Stomach (tissue), 9 donors: Measurements from ENCODE around the gene P3H4. TPM values are rescaled to one million over a fixed set of nuclear protein-coding genes. Genes with fewer than 3 reads are reported as not detected.

Experiments used
- DNase-seq, 2 donors: peaks; one replicate each; pipeline versions ENCODE4 v3.0.0 to v3.0.0-alpha.2; 2013 to 2019
- H3K27ac ChIP-seq, 5 donors: fragments of 200-600 bp in 4 of 5; sonication (generic) in 4 of 5; one replicate each; pipeline ENCODE4 v1.5.1; 2013 to 2019; ENCODE audit warnings: mild to moderate bottlenecking in 1 of 5, moderate library complexity in 1 of 5
- H3K27me3 ChIP-seq, 3 donors: fragments of 200-600 bp; sonication (generic); one replicate each; pipeline ENCODE4 v1.5.1; 2017 to 2019; ENCODE audit warnings: mixed run types in 1 of 3
- H3K36me3 ChIP-seq, 4 donors: fragments of 200-600 bp; sonication (generic); 1 replicate in 3 of 4; 2 replicates in 1 of 4; pipeline ENCODE4 v1.5.1; 2016 to 2019
- H3K4me1 ChIP-seq, 4 donors: fragments of 200-600 bp; sonication (generic); one replicate each; pipeline ENCODE4 v1.5.1; 2016 to 2019
- H3K4me3 ChIP-seq, 4 donors: fragments of 200-600 bp; sonication (generic) in 3 of 4; one replicate each; pipeline ENCODE4 v1.5.1; 2016 to 2019; ENCODE audit warnings: mild to moderate bottlenecking in 1 of 4
- H3K9me3 ChIP-seq, 4 donors: fragments of 200-600 bp; sonication (generic); one replicate each; pipeline ENCODE4 v1.5.1; 2016 to 2019
- CTCF ChIP-seq, 7 experiments: fragments of 450-650 bp in 4 of 7; fragments of 200-600 bp in 3 of 7; sonication (generic) in 3 of 7; IDR thresholded peaks; one replicate each; pipeline ENCODE4 v1.5.1; 2016 to 2019; ENCODE audit warnings: antibody characterized with exemption in 7 of 7, control low read depth in 2 of 7, mild to moderate bottlenecking in 1 of 7
- EP300 ChIP-seq: sonication (generic); formaldehyde crosslinking; IDR thresholded peaks from one replicate; pipeline ENCODE4 v1.6.1; 2017; ENCODE audit warnings: antibody characterized with exemption
- POLR2A ChIP-seq, 4 donors: fragments of 450-650 bp; IDR thresholded peaks; one replicate each; pipeline ENCODE4 v1.6.1; 2016; ENCODE audit warnings: antibody characterized with exemption in 4 of 4, control low read depth in 2 of 4, mild to moderate bottlenecking in 1 of 4, moderate library complexity in 1 of 4
- POLR2AphosphoS5 ChIP-seq, 3 donors: sonication (generic); formaldehyde crosslinking; IDR thresholded peaks; one replicate each; pipeline ENCODE4 v1.6.1; 2016; ENCODE audit warnings: antibody characterized with exemption in 3 of 3
- WGBS, 5 donors: extraction: QIAGEN DNeasy Blood & Tissue Kit in 3 of 5; methylation state at CpG; one replicate each; pipeline versions ENCODE4 v1.1.5 to v1.1.7; 2013 to 2018; 5-methylcytosine and 5-hydroxymethylcytosine counted together
- intact Hi-C: fragments of 100-400 bp; cut with DNase I; formaldehyde crosslinking; loops from one replicate; pipeline ENCODE4 v1.15.1; 2023; ENCODE audit warnings: low total_unique reads
- polyA plus RNA-seq, 3 donors: library from polyadenylated mRNA; stranded (reverse); fragments of 200-250 nt; gene quantifications; one replicate each; pipeline ENCODE4 v1.2.3, GENCODE V29; 2013
- total RNA-seq, 5 donors: library from RNA; depleted of rRNA; stranded (reverse); fragments of >200 nt; gene quantifications; one replicate each; pipeline versions ENCODE4 v1.1.0 to v1.2.3, GENCODE V29; 2014 to 2016
- donor health status: healthy with polysubstance abuse.
- donor health status: Bipolar disorder and iron deficiency.
- donor health status: healthy.

Gene P3H4
- total and polyA plus RNA-seq, 8 donors: 4.0 to 64.6 (median 7.6) TPM

DNA sequence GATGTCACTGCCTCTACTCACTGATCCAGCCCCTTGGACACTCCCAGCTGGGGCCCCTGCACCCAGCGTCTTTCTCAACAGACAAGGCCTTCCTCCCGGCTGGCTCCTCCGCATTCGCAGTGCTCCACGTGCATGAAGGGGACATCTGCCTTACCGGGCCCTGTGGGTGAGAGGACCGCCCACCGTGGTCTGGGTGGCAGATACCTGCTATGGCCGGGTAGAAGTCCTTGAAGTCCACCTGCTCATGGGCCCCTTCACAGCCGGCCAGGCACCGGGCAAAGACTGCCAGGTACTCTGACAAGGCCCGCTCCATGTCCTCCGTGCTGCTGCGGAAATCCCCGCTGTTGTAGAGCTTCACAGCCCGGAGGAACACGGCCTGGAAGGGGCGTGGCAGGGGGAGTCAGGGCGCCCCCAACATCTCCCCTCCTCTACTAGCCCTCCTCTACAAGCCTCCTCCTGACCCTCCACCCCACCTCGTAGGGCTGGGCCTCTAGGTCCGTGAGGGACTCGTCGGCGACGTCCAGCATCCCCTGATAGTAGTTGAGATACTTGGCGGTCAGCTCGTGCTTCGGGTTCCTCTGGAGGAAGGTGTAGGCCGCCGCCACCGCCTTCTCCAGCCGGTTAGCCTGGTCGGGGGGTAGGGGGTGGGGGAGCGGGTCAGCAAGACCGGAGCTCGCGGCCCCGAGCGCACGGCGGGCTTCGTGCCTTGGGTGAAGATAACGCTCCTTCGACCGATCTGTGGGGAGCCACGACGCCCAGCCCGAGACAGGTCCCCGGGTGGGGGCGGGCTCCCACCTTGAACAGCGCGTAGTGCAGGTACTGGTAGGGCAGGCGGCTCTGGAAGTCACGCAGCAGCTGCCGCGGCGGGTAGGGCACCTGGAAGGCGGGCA lies 845 bp downstream of the P3H4 start:
- no peak for TF ChIP-seq POLR2AphosphoS5 (IDR thresholded peaks at IDR 0.05)
- 26 to 82% (median 32%) methylated on average over 11 to 58 of the region's 58 CpGs for WGBS, 5 donors
- peak in 1 of 2 donors; percentile 30 for DNase-seq
- H3K9me3 ChIP-seq: no peaks in the 10 kb centered on the region
- intact Hi-C loops: no loop called here
- H3K36me3 ChIP-seq: peaks cover 0 to 21% (median 5%) of the 10 kb centered on the region in 4 donors
- peaks cover 0 to 12% (median 0%) of the 10 kb centered on the region in 3 donors for H3K27me3 ChIP-seq
- H3K4me3 ChIP-seq: peak overlapping the region; percentile 65 to 74 (median 69)
- H3K4me1 ChIP-seq: peaks cover 27 to 50% (median 44%) of the 10 kb centered on the region in 4 donors
- peak overlapping the region; percentile 58 to 85 (median 77) for H3K27ac ChIP-seq

DNA sequence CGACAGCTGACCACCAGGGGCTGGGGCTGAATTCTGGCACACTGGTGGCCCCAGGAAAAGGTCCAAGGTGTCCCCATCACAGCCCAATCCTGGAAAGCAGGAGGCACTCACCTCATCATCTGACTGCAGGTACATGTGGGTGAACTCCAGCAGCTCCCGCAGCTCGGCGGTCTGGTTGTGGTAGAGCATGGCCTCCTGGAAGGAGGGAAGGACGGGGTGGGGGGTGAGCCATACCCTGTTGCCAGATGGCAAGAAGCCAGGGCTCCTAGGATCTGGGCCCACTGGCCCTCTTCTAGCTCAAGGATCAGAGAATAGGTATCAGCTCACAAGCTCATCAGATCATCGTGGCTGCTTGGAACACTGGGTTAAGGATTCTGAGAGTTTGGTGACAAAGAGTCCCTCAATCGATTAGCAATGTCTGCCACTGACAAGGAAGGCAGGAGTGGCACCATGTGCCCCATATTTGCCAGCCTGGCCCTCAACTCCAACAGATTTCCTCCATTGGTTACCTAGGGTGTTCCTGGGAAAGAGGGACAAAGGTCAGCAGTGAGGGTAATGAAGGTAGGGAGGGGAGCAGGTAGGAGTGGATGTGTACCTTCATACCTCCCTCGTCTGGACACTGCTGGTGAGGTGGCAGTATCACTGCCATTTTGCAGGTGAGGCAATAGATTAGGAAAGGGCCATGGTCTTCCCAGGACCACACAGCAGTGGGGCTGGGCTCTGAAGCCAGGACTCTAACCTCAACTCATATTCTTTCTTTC lies 4.9 kb downstream of the P3H4 start:
- Histone ChIP-seq H3K9me3 (no peaks in the 10 kb centered on the region), H3K4me3 (no peak overlapping the region), H3K27ac (no peak overlapping the region), H3K27me3 (peaks cover 0 to under 1% (median 0%) of the 10 kb centered on the region in 3 donors), H3K36me3 (peaks cover 0 to 34% (median 10%) of the 10 kb centered on the region in 4 donors), H3K4me1 (peaks cover 21 to 28% (median 24%) of the 10 kb centered on the region in 4 donors)
- intact Hi-C loops: no loop called here
- peak in 1 of 2 donors; percentile 55 for DNase-seq
- WGBS, 5 donors: 71 to 84% (median 81%) methylated on average over 4 to 8 of the region's 8 CpGs
- TF ChIP-seq EP300: no peak
- TF ChIP-seq CTCF (IDR thresholded peaks at IDR 0.05): no peak
- TF ChIP-seq POLR2AphosphoS5 (IDR thresholded peaks at IDR 0.05): peak in 1 of 3 donors; percentile 43
- TF ChIP-seq POLR2A (IDR thresholded peaks at IDR 0.05): no peak

DNA sequence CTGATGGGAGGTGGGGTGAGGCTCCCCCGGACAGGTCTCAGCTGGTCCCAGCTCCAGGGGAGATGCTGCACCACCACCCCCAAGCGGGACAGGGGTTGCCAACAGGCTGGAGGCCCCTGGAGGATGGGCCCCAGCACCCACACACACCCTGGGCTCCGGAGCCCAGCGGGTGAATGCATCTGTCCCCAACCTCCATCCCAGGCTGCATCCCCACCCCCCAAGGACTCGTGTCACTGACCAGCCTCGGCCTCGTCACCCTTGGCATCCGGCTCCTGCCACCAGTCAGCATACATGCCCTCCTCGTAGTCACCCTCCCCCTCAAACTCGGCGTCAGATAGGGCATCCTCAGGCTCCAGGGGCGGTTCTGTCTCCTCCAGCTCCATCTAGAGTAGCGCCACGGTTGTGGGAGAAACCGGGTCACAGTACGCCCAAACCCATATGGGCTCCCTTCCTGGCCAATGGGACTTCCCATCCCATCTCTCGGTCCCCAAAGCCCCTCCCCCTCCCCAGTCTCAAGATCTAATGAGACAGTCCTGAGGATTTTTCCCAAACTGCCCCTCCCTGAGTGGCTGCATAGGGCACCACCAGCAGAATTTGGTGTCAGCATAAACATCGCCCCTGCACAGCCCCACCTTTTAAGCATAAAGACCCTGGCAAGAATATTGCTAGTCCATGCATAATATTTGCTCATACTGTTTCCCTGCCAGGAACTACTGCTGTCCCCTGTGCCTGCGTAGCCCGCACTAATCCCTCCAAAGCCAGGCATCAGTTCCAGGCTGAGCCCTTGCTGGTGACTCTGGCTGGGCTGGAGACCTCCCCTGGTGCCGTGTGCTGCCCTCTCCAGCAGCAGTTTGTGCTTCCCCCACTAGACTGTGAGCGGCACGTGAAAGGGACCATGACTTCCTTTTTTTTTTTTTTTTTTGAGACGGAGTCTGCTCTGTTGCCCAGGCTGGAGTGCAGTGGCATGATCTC lies 8.4 kb downstream of the P3H4 start:
- no peak overlapping the region for H3K27ac ChIP-seq
- TF ChIP-seq EP300 (no peak), POLR2A (IDR thresholded peaks at IDR 0.05) (no peak), CTCF (IDR thresholded peaks at IDR 0.05) (no peak), POLR2AphosphoS5 (IDR thresholded peaks at IDR 0.05) (no peak)
- WGBS, 5 donors: 57 to 72% (median 68%) methylated on average over 22 to 24 of the region's 24 CpGs
- H3K27me3 ChIP-seq: no peaks in the 10 kb centered on the region
- intact Hi-C loops: loop anchor here (5.0 kb wide), 1 partner anchor 66 kb away; no protein-coding TSS in a partner anchor
- H3K9me3 ChIP-seq: no peaks in the 10 kb centered on the region
- DNase-seq: no peak
- peaks cover 8 to 19% (median 12%) of the 10 kb centered on the region in 4 donors for H3K4me1 ChIP-seq
- H3K4me3 ChIP-seq: no peak overlapping the region
- H3K36me3 ChIP-seq: peaks cover 0 to 32% (median 10%) of the 10 kb centered on the region in 4 donors
